ENCODE measurements around the gene GAS5. TPM values are rescaled to one million over a fixed set of nuclear protein-coding genes. Genes with fewer than 3 reads are reported as not detected.

The GAS5 gene
- 385 and 436 TPM in 2 replicates for total RNA-seq

GRCh38 chr1:173867753-173868265, at the start of gene GAS5:
GAS5 (minus strand) TSS chr1:173867989.

GRCh38 chr1:173917149-173917548, 49.4 kb upstream of the GAS5 start, which contains the start of gene SERPINC1:
SERPINC1 (minus strand) TSS chr1:173917327; CDS start chr1:173917259, 68 bp downstream.

GRCh38 chr1:173868266-173869020, 654 bp upstream of the GAS5 start, which contains the start of gene ZBTB37:
ZBTB37 (plus strand) TSS chr1:173868380; CDS start chr1:173870226, 1,846 bp downstream.

GRCh38 chr1:173824315-173825081, 43.3 kb downstream of the GAS5 start, which contains the start of the genes CENPL and DARS2:
CENPL (minus strand) TSS chr1:173824883; CDS start chr1:173811299, 13,584 bp downstream.
DARS2 (plus strand) TSS chr1:173824673; CDS start chr1:173825230, 557 bp downstream.

Other genes starting within 250 kb of the GAS5 start
- not detected in 2 replicates for gene TEX50, start 232.7 kb downstream of the GAS5 start, total RNA-seq
- gene ANKRD45, start 198.1 kb downstream of the GAS5 start, total RNA-seq, result 0.65 and 1.8 TPM in 2 replicates
- 32.1 and 34.8 TPM in 2 replicates for gene KLHL20, start 153.0 kb downstream of the GAS5 start, total RNA-seq
- 15.2 and 17.5 TPM in 2 replicates for gene DARS2, start 43.3 kb downstream of the GAS5 start, total RNA-seq
- gene CENPL, start 43.1 kb downstream of the GAS5 start, total RNA-seq, result 16.1 and 22.4 TPM in 2 replicates
- 11.0 and 12.5 TPM in 2 replicates for gene ZBTB37, start 391 bp upstream of the GAS5 start, total RNA-seq
- 0.11 TPM in 1 of 2 replicates, not detected in the other for gene SERPINC1, start 49.3 kb upstream of the GAS5 start, total RNA-seq
- 36.6 and 47.5 TPM in 2 replicates for gene RC3H1, start 154.4 kb upstream of the GAS5 start, total RNA-seq